Epidermal melanocyte (primary cell): ENCODE data around the gene TALDO1.

Experiments
- DNase-seq: peaks from one replicate; pipeline ENCODE4 v3.0.0; 2011; ENCODE audit warnings: low spot score; ENCODE audit not compliant: insufficient read length

Gene TALDO1

GRCh38 chr11:787084-787675 lies 39.9 kb downstream of the TALDO1 start:
- DNase-seq: no peak

- no peak for DNase-seq
Measured at GRCh38 chr11:788009-788640, 40.9 kb downstream of the TALDO1 start.

DNA sequence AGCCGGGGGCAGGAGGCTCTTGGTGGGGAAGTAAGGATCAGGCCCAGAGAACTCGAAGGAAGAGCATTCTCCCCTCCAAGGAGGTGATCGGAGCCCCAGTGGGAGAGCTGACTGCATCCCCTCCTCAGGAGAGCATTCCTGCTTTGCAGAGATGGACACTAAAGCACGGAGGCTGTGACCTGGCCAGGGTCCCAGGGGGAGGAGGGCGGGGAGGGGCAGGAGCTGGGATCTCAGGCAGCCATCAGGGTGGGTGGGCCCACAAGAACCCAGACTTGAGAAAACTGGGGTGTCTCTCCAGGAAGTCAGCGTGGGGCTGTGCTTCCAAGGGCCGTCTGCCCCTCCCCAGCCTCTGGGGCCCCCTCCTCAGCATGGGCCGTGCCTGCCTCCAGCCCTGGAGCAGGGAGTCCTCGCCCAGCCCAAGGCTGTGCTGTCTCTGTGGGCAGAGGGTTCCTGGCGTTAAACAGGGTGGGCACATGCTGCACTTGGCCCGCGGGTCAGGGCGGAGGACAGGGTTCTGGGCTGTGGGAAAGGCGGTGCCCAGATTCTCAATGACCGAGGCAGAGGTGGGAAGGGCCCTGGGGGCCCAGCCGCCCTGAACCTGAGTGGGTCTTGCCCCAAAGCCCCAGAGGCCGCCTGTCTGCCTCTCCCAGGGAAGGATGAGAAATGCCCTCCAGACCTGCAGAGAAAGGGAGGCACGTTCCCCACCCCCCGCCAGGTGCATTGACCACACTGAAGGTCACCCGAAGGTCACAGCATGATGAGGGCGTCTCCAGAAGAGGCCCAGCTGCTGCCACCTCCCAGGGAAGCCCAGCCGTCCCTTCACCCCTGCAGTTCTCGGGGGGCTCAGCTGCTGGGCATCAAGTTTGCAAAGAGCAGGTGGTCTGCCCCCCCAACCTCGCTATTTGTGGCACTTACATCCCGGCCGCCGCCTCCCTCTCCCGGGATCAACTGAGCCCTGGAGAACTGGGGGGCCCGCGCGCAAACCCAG lies 42.0 kb downstream of the TALDO1 start:
- no peak for DNase-seq

DNA sequence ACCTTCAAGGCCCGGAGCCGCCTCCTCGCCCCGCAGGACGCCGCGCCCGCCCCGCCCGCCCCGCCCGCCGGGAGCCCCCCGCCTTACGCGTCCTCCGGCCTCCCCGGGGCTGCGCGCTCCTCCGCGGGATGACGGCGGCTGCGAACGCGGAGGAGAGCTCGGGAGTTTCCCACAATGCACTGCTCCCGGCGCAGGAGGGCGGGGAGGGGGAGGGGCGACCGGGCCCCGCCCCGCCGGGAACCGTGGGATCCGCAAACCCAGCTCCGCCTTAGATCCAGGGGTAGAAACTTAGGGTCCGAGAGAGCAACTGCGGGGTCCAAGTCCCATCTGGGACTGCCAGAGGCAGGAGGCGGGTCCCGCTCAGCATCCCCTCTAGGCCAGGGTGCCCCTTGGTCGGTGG lies 42.7 kb downstream of the TALDO1 start, which contains the start of gene CEND1:
TSS of gene CEND1 (minus strand) at position 148 of the 400 bp plus-strand sequence. CDS start 1,514 bp downstream, outside the sequence.
- DNase-seq: peak; percentile 64

GRCh38 chr11:790721-791564 lies 43.7 kb downstream of the TALDO1 start:
- DNase-seq: no peak

DNA sequence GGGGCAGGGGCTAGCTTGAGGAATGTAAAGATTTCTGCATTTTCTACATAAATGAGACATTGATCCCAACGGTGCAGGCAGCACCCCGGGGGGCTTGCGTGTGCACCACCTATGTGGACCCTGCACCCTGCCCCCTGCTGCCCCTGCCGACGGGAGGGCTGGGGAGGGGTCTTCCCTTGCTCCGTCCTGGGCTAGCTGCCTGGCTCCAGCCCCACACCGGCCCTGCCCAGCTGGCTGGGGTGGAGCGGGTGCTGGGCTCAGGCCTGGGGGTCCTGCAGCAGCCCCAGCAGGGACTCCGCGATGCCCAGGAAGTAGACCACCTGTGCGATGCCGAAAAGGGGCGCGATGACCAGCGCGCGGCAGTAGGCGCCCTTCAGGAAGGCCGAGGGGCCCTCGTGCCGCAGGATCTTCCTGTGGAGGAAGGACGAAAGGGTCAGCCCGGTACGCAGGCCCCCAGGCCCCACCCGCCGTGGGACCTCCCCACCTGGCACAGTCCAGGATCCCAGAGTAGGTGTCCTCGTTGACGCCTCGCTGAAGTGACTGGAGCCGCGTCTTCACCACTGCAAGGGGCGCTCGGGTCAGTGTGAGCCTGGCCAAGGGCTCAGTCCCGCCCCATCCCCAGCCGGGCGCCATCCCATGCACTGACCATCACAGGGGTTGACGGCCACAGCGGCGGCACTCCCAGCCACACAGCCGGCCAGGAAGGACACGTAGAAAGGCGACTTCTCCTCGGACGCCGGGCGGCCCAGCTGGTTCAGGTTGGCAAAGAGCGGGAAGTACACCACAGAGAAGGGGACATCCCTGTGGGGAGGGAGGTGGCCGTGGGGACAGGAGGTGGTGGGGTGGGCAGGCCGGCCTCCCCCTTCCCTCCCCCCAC lies 44.6 kb downstream of the TALDO1 start:
- DNase-seq: no peak

GRCh38 chr11:792535-792821 lies 45.2 kb downstream of the TALDO1 start:
- DNase-seq: no peak

- DNase-seq: no peak
Measured at GRCh38 chr11:792873-793272, 45.6 kb downstream of the TALDO1 start.

DNA sequence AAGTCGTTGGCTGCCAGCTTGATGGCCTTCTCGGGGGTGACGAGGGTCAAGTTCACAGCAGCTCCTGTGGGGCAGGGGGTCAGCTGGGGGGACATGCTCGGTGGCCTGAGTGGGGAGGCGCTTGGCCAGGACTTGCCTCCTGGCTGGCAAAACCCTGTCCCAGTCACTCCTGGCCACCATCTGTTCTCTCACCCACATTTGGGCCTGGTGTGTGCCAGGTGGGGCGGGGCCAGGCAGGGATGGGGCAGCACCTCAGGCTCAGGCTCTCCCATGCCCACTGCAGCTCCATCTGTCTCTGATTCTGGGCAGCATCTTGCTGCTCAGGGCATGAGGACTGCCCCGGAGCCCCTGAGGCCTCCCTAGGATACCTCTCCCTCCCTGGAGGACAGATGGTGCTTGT lies 46.3 kb downstream of the TALDO1 start:
- no peak for DNase-seq

DNA sequence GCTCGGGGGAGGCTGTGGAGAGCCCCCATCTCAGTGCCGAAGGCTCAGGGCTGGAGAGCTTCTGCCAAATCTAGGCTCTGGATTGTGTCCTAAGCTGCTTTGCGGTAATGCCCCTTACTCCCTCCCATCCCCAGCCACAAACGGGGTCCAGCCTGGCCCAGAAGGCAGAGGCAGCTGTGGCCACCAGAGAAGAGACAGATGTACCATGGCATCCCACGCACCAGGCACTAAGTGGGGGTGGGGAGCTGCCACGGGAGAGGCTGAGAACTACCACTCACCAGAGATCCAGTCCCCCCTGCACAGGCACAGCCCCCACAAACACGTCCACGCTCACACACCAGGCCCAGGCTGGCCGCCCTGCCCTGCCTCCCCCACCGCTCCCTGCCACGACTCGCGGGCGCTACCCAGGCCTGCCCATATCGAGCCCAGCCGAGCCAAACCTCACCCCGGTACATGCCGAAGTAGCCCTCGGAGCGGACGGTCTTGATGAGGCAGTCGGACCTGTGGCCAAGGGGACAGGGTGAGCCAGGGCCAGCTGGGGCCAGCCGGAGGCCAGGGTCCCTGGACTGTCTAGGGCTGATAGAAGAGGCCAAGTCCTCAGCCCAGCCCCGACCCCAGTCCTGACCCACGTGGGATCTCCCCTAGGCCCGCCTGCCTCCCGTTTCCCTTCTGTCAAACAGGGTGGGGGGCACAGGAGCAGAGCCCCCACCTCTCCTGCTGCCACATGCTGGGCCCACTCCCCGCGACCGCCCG lies 46.9 kb downstream of the TALDO1 start:
- no peak for DNase-seq

DNA sequence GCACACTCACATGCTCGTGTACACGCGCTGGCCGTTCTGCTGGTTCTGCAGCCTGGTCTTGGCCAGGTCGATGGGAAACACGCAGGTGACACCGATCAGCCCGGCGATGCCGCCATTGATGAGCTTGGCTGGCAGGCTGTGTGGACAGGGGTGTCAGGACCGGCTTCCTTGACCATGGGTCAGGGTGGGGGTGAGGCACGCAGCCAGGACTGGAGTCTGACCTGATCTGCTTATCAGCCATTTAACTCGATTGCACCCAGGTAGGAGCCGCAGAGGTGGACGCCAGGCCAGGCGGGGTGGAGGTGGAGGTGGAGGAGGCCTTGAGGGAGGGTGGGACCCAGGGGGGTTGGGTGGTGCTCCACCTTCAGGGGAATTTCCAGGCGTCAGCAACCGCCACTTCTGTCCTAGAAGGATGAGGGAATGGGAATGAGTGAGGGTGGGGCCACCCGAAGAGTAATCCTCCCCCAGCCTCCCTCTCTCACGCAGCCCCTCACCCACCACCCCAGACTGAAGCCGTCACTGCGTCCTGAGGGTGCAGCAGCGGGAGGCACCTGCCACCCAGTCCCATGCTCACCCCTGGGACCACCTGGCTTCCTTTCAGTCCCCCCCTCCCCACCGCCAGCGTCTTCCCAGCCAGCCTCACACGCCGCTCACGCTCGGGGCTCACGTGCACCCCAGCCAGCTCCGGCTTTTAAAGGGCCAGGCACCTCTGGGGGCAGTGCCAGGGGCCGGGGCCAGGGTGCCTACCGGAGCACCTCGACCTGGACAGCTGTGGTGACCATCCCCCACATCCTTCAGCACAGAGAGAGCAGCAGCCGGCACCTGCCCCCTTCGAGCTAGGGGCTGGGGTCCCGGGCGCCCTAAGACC lies 47.7 kb downstream of the TALDO1 start:
- DNase-seq: no peak

- peak; percentile 89 for DNase-seq
Measured at GRCh38 chr11:795634-796564, 48.6 kb downstream of the TALDO1 start.

GRCh38 chr11:796565-797295 lies 49.5 kb downstream of the TALDO1 start:
- no peak for DNase-seq

DNA sequence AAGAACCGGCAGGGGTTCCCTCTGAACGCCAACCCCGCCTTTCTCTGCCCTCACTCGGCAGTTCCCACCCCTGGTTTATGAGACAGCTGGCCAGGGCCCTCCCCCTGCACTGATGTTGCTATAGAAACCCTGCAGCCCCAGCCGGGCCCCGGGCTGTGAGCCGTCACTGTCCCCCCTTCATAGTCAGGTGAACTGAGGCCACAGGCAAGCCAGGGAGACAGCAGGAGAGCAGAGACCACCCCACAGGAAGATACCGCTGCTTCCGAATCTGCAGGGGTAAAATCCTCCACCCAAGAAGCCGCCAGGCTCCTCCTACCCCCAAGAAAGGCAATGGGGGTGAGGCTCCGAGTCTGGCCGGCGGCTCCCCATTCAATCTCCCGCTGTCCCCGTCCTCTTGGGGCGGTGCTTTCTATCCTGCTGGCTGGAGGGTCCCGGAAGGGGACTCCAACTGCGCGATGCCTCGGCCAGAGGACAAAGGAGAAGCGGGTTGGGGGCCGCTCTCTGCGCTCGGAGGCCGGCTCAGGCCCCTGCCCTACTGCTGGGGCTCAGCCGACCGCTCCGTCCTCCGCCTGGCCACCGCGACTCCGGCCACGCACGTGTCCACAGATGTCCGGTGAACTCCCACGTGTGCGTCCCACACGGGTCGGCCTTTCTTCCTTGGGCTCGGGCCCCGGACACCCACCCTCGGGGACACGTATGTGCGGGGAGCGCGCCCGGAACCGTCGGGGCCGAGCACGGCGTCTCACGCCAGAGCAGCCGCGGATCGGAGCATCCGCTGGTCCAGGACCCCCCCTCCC lies 50.2 kb downstream of the TALDO1 start:
- DNase-seq: peak; percentile 95

- peak; percentile 98 for DNase-seq
Measured at GRCh38 chr11:798093-798713, 50.9 kb downstream of the TALDO1 start, which contains the start of gene SLC25A22. Gene SLC25A22, minus strand, starts transcription at chr11:798281. Its CDS starts 3,275 bp downstream, at chr11:795006.
